Myocyte (in vitro differentiated cells): ENCODE data around the gene ACR. TPM values are rescaled to one million over a fixed set of nuclear protein-coding genes. Genes with fewer than 3 reads are reported as not detected.

Experiments used
- DNase-seq: peaks from one replicate; pipeline ENCODE4 v3.0.0-alpha.2; 2012; ENCODE audit warnings: low read depth
- polyA plus RNA-seq: library from polyadenylated mRNA; unstranded; fragments of >200 nt; gene quantifications from one replicate; pipeline ENCODE4 v1.2.1, GENCODE V29; 2012; ENCODE audit warnings: missing spikeins
- total RNA-seq: library from RNA; depleted of rRNA; stranded (reverse); fragments of >200 nt; gene quantifications from 2 replicates; pipeline ENCODE4 v1.2.3, GENCODE V29; 2014

ACR gene
- not detected in 2 replicates for total RNA-seq
- polyA plus RNA-seq: not detected

DNA sequence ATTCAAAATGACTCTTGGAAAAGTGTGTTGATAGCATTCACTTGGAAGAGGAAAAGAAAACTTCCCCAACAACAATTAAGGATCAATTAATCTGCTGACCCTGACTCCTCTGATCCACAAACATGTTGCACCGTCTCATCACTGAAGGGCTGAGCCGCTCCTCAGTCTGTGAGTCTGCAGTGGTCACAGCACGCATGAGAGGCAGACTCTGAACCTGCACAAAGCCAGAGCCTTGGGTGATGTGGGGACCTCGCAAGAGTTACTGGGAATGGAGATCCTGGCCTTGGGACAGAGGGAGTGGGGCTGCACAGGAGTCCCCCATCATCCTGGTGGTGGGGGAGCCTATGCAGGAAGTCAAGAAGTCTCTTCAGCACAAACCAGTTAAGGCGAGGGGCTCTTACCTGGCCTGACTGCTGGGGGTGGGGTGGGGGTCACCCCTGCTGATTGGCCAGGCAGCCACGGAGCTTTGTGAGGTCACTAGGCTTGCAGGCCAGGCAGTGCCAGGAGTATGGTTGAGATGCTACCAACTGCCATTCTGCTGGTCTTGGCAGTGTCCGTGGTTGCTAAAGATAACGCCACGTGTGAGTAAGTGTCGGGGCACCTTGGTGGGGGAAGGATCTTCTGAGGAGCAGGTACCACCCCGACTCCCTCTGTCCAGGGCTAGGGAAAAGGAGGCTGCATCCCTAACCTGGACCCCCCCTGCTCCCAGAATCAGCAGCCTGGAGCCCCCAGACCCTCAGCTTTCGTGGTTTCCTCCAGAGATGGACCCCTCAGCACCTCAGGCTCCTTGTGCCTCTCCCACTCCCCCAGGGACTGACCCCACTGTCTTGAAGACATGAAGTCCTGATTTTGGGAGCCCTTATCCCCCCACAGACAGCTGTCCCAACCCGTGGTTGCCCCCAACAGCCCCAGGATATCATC lies at the start of gene ACR:
ACR (plus strand) TSS at position 477 of the 921 bp plus-strand sequence; CDS start at position 509, 32 bp downstream.
- DNase-seq: no peak

DNA sequence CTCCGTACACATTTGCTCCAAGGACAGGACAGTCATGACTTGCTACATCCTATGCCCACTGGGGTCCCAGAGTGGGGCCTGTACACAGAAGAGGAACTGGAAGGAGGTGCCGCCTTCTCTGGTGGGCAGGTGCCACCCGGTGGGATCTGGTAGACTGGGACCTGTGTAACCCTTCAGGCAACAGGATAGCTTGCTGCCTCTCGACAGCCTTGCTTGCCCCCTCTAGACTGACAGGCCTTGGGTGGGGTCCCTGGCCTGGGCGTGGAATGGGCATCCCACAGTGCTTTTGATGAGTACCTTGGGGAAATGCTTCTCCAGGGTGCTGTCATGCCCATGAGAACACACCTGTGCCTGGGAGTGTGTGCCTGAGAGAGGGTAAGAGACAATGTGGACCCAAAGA lies 49.6 kb upstream of the ACR start:
- DNase-seq: no peak

DNA sequence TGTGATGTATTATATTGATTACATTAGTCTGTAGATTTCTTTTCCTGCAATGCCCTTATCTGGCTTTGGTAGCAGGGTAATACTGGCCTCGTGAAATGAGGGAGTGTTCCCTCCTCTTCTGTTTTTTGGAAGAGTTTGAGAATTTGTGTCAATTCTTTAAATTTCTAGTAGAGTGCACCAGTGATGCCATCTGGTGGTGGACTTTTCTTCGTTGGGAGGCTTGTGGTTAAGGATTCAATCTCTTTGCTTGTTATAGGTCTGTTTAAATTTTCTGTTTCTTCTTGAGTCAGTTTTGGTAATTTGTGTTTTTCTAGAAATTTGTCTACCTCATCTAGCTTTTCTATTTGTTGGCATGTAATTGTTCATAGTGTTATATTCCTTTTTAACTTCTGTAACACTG lies 46.5 kb upstream of the ACR start:
- DNase-seq: peak; percentile 37

DNA sequence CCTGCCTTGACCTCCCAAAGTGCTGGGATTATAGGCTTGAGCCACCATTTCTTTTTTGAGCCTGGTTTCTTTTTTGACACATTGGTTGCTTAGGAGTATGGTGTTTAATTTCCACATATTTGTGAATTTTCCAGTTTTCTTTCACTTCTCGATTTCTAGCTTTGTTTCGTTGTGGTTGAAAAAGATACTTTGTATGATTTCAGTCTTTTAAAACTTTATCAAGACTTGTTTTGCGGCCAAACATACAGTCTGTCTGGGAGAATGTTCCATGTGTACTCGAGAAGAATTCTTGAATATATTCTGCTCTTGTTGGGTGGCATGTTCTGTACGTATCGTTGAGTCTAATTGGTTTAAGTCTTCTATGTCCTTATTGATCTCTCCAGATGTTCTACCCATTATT lies 44.5 kb upstream of the ACR start:
- no peak for DNase-seq

DNA sequence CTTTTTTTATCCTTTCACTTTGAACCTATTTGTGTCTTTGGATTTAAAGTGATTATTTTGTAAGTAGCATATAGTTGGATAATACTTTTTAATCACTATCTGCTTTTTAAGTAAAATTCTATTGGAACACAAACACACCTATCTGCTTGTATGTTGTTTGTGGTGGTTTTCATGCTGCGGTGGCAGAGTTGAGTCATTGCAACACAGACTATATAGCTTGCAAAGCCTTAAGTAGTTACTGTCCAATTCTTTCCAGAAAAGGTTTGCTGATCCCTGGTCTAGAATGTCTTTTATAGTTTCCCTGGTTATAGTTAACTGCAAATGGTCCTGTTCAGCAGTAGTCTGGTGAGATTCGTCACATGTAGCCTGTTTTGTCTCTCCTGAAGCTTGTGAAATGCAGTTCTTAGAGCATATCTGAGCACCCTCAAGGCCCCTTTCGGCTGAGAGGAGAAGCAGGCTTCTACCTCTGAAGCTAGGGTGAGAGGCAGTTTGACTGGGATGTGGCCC lies 43.9 kb upstream of the ACR start:
- no peak for DNase-seq

DNA sequence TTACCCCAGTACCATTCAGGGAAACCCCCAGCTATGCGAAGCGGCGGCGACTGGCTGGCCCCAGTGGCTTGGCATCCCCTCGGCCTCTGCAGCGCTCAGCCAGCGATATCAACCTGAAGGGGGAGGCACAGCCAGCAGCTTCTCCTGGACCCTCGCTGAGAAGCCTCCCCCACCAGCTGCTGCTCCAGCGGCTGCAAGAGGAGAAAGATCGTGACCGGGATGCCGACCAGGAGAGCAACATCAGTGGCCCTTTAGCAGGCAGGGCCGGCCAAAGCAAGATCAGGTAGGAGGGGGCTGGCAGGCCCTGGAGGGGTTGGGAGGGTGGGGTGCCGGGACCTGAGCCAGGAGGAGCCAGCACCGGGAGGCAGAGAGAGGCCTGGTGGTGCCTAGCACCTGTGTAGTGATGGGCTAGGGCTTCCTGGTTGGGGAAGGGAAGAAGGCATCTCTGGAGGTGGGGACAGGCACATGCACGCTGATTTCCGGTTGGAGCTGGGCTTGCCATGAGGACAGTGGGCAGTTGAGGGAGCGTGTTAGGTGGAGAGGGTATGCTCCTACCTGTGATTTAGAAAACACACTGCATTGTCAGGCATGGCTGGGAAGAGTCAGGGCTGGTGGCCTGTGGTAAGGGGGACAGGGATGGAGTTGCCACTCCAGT lies 43.1 kb upstream of the ACR start:
- no peak for DNase-seq

DNA sequence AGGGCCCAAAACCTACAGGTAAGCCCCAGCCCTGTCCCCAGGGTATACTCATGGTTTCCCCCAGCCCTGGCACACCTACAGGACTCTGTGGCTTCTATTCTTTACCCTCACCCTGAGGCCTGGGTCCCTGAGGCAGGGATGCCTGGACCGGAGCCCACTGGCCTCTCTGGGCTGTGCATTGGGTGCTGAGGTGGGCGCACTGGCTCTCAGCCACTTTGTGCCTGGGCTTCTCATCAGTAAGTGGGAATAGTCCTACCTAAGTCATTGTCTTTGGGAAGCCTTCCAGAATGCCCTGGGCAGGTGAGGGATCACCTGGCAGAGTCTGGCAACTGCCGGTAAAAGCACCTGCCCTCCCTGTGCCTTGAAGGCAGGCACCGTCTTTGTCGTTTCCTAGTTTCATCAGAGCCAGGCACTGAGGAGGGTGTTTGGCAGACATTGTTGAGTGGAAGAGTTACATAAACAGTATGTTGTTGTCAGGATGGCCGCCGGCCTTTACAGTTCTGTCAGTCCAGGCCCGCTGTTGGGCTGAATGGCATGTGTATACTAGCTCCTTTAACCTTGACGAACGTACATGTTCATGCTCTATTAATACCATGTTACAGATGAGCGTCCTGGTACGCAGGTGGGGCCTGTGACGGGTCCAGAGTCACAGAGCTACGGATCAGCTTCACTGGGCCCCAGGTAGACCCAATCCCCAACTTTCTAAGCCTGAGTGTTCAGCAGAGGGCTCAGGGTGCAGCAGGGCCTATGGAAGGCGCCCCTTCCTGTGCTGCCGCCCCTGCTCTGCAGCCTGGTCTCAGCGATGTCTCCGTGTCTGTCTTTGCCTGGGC lies 42.4 kb upstream of the ACR start:
- DNase-seq: no peak

DNA sequence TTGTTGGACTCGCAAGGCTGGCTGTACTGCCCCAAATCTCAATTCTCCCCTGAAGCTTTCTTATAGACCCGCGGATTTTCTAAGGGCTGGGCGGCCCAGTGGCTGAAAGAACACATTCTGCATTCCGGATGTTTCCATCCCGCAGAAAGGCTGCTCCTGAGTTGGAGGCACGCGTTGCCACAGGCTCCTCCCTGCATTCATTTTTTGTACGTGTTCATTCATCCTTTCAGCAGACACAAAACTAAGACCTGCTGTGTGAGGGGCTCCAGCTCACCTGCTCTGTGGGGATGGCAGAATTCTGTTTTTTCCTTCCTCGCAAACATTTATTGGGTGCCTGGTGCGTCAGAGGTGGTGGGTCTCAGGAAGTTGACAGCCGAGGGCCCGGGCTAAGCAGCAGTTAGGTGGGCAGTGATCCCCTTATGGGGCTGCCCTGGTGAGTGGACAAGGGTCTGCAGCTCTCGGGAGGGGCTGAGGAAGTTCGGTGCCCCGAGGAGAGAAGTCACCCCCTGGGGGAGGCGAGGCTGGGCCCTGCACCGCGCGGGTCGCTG lies 41.7 kb upstream of the ACR start:
- DNase-seq: no peak

DNA sequence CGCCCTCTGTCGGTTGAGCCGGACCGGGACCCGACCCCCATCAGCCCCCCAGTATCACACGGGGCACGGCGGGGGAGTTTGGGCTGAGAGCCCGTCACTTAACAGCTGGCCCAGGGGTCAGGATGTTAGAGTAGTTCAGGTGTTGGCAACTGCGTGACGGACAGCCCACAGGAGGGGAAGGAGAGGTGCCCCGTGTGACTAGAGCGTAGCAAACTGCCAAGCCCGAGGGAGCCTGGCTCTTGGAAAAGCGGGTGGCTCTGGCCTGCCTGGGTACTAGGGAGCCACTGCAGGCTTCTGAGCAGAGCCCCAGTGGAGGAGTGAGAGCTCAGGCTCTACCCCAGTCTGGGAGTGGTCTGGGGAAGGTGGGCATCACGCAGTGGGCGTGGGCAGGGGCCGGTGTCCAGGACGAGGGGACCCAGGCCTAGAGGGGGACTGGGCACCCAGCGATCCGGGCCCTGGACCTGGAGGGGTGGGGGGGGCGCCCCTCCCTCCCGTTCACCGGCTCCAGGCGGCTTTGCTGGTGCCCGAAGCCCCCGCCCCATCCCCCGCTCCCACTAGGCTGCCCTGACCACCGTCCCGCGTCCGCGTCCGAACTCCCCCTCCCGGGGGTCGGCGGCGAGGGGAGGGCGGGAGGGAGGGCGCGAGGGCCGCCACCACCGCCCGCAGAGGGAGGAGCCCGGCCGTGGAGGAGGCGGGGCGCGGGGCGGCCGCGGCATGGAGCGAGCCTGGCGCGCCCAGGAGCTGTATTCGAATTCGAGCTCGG lies 41.0 kb upstream of the ACR start:
- no peak for DNase-seq

DNA sequence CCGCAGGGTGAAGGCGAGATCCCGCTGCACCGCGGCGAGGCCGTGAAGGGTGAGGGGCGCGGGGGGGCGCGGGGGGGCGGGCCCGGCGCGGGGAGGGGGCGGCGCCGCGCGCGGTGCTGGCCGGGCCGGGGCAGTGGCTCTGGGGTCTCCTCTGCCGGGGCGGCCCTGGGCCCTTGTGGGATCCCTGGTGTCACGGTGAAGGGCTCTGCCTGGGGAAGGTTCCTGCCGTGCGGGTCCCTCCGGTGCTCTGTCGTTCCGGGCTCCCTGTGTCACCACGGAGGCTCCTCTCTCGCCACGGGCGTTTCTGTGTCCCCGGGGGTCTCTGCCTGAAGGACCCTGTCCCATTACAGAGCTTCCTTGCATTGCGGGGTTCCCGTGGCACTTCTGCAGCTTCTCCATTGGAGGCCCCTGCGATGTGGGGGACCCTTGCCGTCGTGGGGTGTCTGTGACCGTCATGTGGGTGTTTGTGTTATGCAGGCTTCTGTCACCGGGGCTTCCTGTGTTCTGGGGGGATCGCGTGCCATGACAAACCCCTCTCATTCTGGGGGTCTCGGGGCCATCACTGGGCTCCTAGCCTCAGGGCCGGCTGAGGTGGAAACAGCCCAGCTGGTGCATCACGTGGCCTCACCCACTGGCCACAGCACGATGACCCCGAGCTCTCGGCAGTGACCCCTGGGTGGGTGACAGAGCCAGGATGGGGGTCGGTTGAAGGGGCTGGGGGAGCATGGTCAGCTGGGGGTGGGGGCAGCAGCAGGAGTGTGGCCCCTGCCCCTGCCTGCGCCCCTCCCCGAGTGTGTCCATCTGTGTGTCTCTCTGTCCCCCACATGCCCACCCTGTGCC lies 40.1 kb upstream of the ACR start:
- DNase-seq: no peak

DNA sequence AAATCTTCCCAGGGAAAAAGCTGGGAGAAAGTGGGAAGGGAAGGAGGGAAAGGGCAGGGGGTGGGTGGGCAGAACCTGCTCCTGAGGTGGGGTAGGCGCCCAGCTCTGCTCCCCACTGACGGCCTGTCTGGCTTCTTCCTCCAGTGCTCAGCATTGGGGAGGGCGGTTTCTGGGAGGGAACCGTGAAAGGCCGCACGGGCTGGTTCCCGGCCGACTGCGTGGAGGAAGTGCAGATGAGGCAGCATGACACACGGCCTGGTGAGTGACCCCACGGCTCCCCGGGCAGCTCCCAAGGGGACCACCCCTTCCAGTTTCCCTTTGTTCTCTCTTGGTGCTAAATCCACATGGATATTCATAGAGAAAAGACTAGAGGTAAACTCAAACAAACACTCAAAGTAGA lies 39.5 kb upstream of the ACR start:
- DNase-seq: no peak

DNA sequence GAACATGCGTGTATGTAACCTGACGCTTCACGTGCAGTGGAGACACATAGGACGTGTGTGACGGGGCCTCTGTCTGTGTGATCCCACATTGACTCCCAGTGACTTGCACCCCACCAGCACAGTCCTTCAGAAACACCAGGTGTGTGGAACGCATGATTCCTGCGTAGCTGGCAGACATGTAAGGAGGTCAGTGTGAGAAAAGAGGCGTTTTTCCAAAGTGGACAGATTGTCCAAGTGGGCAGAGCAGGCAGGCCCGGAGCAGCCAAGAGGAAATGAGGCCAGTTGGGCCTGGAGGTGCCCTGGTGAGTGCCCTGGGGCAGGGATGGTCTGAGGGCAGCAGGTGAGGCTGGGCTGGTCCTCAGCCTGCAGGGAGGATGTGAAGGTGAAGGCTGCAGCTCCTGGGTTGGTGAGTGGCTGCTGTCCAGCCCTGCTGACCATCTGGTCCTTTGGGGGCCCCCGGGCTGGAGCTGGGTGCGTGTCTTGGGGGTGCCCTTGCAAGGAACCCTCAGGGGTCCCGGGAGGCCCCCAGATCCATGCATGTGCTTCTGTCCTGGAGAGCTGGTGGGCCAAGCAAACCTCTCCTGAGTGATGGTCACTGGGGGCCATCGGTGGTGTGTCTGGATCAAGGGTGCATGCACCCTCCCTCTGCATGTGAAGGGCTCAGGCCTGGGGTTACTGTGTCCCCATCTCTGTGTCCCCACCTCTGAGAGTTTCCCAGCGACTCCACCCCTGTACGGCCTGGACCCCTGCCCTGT lies 38.8 kb upstream of the ACR start:
- DNase-seq: no peak

DNA sequence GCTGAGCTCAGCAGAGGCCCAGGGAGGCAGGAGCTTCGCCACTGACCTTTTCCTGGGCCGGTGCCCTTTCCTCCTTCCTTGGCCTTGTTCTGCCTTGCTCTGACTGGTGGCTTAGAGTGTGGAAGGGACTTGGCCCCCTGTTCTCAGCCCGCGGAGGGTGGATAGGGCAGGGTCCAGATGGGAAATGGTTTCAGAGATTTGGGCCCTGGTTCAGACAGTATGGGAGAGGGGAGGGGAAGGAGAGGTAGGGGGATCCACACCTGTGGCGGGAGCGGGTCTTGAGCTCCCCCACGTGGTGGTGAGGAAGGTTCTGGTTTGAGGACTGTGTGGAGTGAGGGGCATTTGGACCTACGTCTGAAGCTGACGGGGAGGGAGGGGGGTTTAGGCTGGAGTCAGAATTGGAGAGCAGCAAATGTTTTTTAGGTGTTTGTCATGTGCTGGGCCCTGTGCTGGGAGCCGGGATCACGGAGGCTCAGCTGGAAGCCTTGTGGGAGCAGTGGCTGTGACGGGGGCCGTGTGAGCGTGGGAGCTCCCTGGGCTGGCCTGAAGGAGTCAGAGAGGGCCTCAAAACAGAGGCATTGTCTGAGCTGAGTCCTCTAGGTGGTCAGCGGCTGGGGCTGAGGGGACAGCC lies 38.1 kb upstream of the ACR start:
- DNase-seq: no peak

DNA sequence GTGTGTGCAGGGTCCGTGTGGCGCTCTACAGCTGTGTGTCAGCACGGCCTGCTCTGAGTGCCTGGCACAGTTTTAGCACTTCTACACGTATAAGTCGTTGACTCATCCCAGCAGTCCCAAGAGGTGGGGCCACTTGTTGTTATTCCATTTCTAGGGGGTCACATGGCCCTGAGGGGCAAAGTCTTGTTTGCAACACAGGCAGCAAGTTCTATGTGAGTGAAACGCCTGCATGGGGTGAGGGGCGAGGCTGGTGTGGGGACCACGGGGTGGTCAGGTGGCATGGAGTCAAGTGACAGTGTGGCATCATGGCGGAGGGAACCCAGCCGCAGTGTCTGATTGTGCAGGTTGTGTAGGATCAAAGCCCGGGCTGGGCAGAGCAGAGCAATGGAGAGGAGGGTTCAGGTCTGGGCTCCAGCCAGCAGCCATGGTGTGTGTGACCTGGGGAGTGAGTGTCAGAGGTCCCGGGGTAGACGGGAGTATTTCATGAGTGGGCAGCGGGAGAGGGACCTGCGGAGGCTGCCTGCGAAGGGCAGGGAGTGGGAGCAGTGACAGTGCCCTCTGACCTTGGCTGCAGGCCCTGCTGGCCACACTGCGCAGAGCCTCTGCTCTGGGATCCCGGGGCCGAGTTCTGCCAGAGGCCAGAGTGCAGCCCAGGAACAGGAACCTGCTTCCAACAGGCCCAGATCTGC lies 37.5 kb upstream of the ACR start:
- DNase-seq: no peak

DNA sequence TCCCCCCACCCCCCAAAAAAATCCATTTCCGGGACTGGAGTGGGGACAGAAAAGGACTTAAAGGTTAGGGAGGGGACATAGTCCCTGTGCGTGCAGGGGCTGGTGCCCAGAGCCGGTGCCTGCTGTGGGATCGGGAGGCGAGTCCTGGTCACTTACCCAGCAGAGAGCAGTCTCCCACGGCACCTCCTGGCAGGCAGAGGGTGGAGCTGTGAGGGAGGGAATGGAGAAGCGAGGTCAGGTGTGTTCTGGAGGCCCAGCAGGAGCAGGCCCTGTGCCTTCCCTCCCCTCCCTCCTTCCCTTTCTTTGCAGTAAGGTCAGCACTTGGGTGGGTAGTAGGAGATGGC lies 37.0 kb upstream of the ACR start:
- no peak for DNase-seq

DNA sequence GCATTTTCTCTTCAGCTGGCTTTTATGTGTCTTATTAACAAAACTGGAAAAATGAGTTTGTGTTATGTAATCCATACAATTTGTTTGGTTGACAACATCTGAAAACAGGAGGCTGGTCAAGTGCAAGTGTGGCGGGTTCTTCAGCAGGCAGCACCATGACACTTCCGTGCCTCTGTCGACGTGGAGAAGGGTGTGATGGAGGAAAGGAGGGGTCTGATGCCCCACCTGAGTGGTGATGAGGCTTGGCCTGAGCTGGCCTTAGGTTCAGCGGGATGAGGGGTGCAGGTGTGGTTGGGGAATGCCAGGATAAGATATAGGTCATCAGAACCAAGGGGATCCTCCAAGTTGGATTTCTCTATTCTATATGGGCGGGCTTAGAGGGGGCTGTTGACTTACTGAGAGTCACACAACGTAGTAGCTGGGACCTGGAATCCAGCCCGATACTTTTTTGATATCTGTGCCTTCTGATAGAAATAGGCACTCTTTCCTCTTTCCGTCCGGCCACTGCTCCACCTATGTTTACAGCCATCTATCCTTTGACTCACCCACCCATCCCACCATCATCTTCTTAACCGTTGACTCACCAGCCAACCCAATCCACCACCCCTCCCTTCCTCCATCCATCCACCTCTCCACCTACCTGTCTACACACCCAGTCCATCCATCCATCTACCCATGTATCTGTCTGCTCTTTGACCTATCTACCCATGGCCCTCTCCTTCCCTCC lies 36.4 kb upstream of the ACR start:
- no peak for DNase-seq

DNA sequence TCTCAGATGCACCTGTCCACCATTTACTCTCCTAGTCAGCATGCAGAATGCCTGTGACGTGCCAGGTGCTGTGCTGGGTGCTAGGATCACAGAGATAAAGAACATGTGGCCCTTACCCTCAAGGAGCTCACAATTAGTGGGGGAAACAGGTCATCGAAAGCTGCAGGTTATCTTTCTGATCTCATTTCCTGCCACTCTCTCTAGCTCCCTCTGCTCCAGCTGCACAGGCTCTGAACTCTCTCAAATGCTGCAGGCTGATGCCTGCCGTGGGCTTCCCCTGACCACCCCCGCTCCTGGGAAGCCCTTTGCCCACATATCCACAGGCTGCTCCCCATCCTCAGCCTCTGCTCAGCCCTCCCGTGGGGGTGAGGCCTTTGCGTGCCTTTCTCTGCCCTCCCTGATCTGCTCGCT lies 35.7 kb upstream of the ACR start:
- no peak for DNase-seq
